Kidney (tissue), 14 donors: ENCODE data around the gene FAF1. TPM values are rescaled to one million over a fixed set of nuclear protein-coding genes. Genes with fewer than 3 reads are reported as not detected.

ENCODE experiments used
- DNase-seq, 5 donors: peaks; one replicate each; pipeline ENCODE4 v3.0.0-alpha.2; 2013 to 2020
- FAIRE-seq: peaks from 2 replicates; lab custom pipeline; 2012; peaks lifted over from hg19 to GRCh38; lab: Jason Lieb, UNC
- H3K27ac ChIP-seq, 2 donors: one replicate each; pipeline ENCODE4 v1.7.0; 2013; ENCODE audit warnings: low read depth in 2 of 2, low read length in 2 of 2, inconsistent platforms in 1 of 2
- H3K27me3 ChIP-seq: one replicate; pipeline ENCODE4 v1.7.1; 2013; ENCODE audit warnings: low read length, inconsistent platforms; ENCODE audit not compliant: control insufficient read depth, insufficient read depth
- H3K36me3 ChIP-seq, 3 donors: one replicate each; pipeline versions ENCODE4 v1.7.0 to v1.7.1; 2013; ENCODE audit warnings: low read length in 3 of 3, control low read depth in 1 of 3, inconsistent platforms in 1 of 3; ENCODE audit not compliant: insufficient read depth in 3 of 3, control insufficient read depth in 2 of 3
- H3K4me1 ChIP-seq, 3 donors: one replicate each; pipeline versions ENCODE4 v1.7.0 to v1.7.1; 2013; ENCODE audit warnings: low read length in 3 of 3, inconsistent platforms in 1 of 3, low read depth in 1 of 3; ENCODE audit not compliant: control insufficient read depth in 2 of 3, insufficient read depth in 2 of 3
- H3K4me3 ChIP-seq, 3 donors: one replicate each; pipeline versions ENCODE4 v1.7.0 to v1.8.1; 2013; ENCODE audit warnings: low read length in 3 of 3, control low read depth in 1 of 3, inconsistent platforms in 1 of 3
- H3K9ac ChIP-seq, 3 donors: one replicate each; pipeline versions ENCODE4 v1.7.0 to v1.7.1; 2013; ENCODE audit warnings: low read length in 3 of 3, control low read depth in 1 of 3, inconsistent platforms in 1 of 3
- H3K9me3 ChIP-seq, 3 donors: one replicate each; pipeline versions ENCODE4 v1.7.0 to v1.7.1; 2013; ENCODE audit warnings: low read length in 3 of 3, control low read depth in 1 of 3, inconsistent platforms in 1 of 3; ENCODE audit not compliant: control insufficient read depth in 2 of 3, insufficient read depth in 1 of 3
- CTCF ChIP-seq: IDR thresholded peaks from 3 replicates; pipeline ENCODE4 v1.5.1; 2012; ENCODE audit warnings: mild to moderate bottlenecking, moderate library complexity, borderline replicate concordance; ENCODE audit not compliant: insufficient read depth; ENCODE audit errors: extremely low read depth
- intact Hi-C: fragments of 100-400 bp; cut with DNase I; formaldehyde crosslinking; loops from one replicate; pipeline ENCODE4 v1.11.1; 2022
- polyA plus RNA-seq: library from polyadenylated mRNA; stranded (reverse); fragments of 350-450 nt; fragmentation: Illumina TruSeq; extraction: RNeasy Lipid Tissue Mini Kit (QIAGEN cat#74804); gene quantifications from one replicate; pipeline ENCODE4 v1.2.3, GENCODE V29; 2014; ENCODE audit warnings: low read depth, low replicate concordance; ENCODE audit not compliant: insufficient read depth
- total RNA-seq: library from RNA; stranded (reverse); fragmentation: NEBNext Ultra II Directional; extraction: Animal tissue kit (Norgen Biotek cat#: 25700); gene quantifications from one replicate; pipeline ENCODE4 v1.2.1, GENCODE V29; 2021
- donor health status: control.
- donor health status: control.
- donor health status: control.
- donor health status: control.
- donor health status: control.
- donor health status: DM: yes; HTN: yes; CAD: no.
- donor health status: Normal renal cell carcinoma (clear cell type).

FAF1 gene
- total and polyA plus RNA-seq, 2 donors from 2014 or later: 50.1 to 72.8 TPM

- H3K4me3 ChIP-seq: no peak overlapping the region
- intact Hi-C loops: no loop called here
- H3K9me3 ChIP-seq: no peaks in the 10 kb centered on the region
- no peaks in the 10 kb centered on the region for H3K36me3 ChIP-seq
- no peak for FAIRE-seq
- H3K27ac ChIP-seq: no peak overlapping the region
- no peaks in the 10 kb centered on the region for H3K4me1 ChIP-seq
- H3K27me3 ChIP-seq: no peaks in the 10 kb centered on the region
- DNase-seq: no peak
- H3K9ac ChIP-seq: no peak overlapping the region
- no peak for TF ChIP-seq CTCF
Observed at GRCh38 chr1:50462964-50463363, 497.1 kb downstream of the FAF1 start.

- no peak for TF ChIP-seq CTCF
- DNase-seq (no peak), FAIRE-seq (no peak)
- peaks cover 0 to 3% (median 0%) of the 10 kb centered on the region in 3 donors for H3K36me3 ChIP-seq
- H3K9ac ChIP-seq: no peak overlapping the region
- no peak overlapping the region for H3K4me3 ChIP-seq
- H3K27me3 ChIP-seq: no peaks in the 10 kb centered on the region
- H3K4me1 ChIP-seq: no peaks in the 10 kb centered on the region
- no peaks in the 10 kb centered on the region for H3K9me3 ChIP-seq
- intact Hi-C loops: no loop called here
- H3K27ac ChIP-seq: no peak overlapping the region
Observed at GRCh38 chr1:50458507-50458906, 501.6 kb downstream of the FAF1 start.

- H3K27me3 ChIP-seq: no peaks in the 10 kb centered on the region
- no peak overlapping the region for H3K4me3 ChIP-seq
- no peak for FAIRE-seq
- DNase-seq: no peak
- intact Hi-C loops: no loop called here
- TF ChIP-seq CTCF: no peak
- no peak overlapping the region for H3K27ac ChIP-seq
- no peaks in the 10 kb centered on the region for H3K9me3 ChIP-seq
- H3K9ac ChIP-seq: no peak overlapping the region
- no peaks in the 10 kb centered on the region for H3K4me1 ChIP-seq
- H3K36me3 ChIP-seq: peaks cover 0 to 4% (median 0%) of the 10 kb centered on the region in 3 donors
Observed at GRCh38 chr1:50454911-50455310, 505.2 kb downstream of the FAF1 start.

GRCh38 chr1:50453266-50453665, 506.8 kb downstream of the FAF1 start:
- Histone ChIP-seq H3K9ac (no peak overlapping the region), H3K4me3 (no peak overlapping the region), H3K27me3 (no peaks in the 10 kb centered on the region), H3K36me3 (peaks cover 0 to 4% (median 0%) of the 10 kb centered on the region in 3 donors), H3K4me1 (no peaks in the 10 kb centered on the region), H3K27ac (no peak overlapping the region), H3K9me3 (no peaks in the 10 kb centered on the region)
- FAIRE-seq (no peak), DNase-seq (no peak)
- TF ChIP-seq CTCF: no peak
- intact Hi-C loops: no loop called here
